Endothelial cell of umbilical vein (primary cell): ENCODE measurements around the gene PPP1CA. TPM values are rescaled to one million over a fixed set of nuclear protein-coding genes. Genes with fewer than 3 reads are reported as not detected.

Experiments
- BruUV-seq: library from RNA; stranded (reverse); fragments of 400-500 nt; replicated peaks from 2 replicates; lab custom pipeline; 2021; lab: Mats Ljungman, UMichigan
- CTCF ChIA-PET: fragments of 300-600, 350-600 bp; sonication (Branson Sonifier 250); formaldehyde crosslinking; loops from one replicate; lab custom pipeline; 2021; ENCODE audit warnings: antibody characterized with exemption, inconsistent platforms; lab: Charles Lee
- POLR2A ChIA-PET: fragments of 300-600, 350-600 bp; sonication (Branson Sonifier 250); formaldehyde crosslinking; loops from one replicate; lab custom pipeline; 2021; ENCODE audit warnings: antibody characterized with exemption, inconsistent platforms; lab: Charles Lee
- DNase-seq: peaks from one replicate; pipeline ENCODE4 v3.0.0-alpha.2; 2011; ENCODE audit warnings: low read depth, low spot score
- FAIRE-seq: peaks from 2 replicates; lab custom pipeline; 2011; peaks lifted over from hg19 to GRCh38; lab: Jason Lieb, UNC
- H2AFZ ChIP-seq: 2 replicates; pipeline ENCODE4 v1.6.0; 2012; ENCODE audit warnings: low read depth, low read length, control low read depth, inconsistent platforms
- H3K27ac ChIP-seq: 2 replicates; pipeline ENCODE4 v1.5.1; 2011; ENCODE audit warnings: low read depth, mild to moderate bottlenecking, control low read depth, low read length, moderate library complexity; ENCODE audit not compliant: insufficient read depth
- H3K27me3 ChIP-seq, 2 experiments: 2 replicates each; pipeline versions ENCODE4 v1.6.0 to v1.6.1; 2011; ENCODE audit warnings: low read length in 2 of 2, mixed read lengths in 1 of 2; ENCODE audit not compliant: control insufficient read depth in 2 of 2, insufficient read depth in 2 of 2
- H3K36me3 ChIP-seq, 2 experiments: 2 replicates in 1 of 2; 3 replicates in 1 of 2; pipeline ENCODE4 v1.5.1; 2011; ENCODE audit warnings: low read length in 2 of 2, mild to moderate bottlenecking in 1 of 2, moderate library complexity in 1 of 2; ENCODE audit not compliant: control insufficient read depth in 2 of 2, insufficient read depth in 2 of 2; ENCODE audit errors: extremely low read depth in 1 of 2
- H3K4me1 ChIP-seq: 3 replicates; pipeline ENCODE4 v1.5.1; 2011; ENCODE audit warnings: mild to moderate bottlenecking, low read length; ENCODE audit not compliant: control insufficient read depth, insufficient read depth; ENCODE audit errors: extremely low read depth
- H3K4me2 ChIP-seq: 2 replicates; pipeline ENCODE4 v1.6.1; 2011; ENCODE audit warnings: low read length, control low read depth, mixed read lengths; ENCODE audit not compliant: insufficient read depth
- H3K4me3 ChIP-seq, 3 experiments: fragments of 200-600 bp in 1 of 3; sonication (generic), shearing (Covaris generic) in 1 of 3; replicated peaks in 1 of 3; 2 replicates each; pipeline ENCODE4 v1.5.1; 2011 to 2016; ENCODE audit warnings: control low read depth in 3 of 3, low read length in 3 of 3, mild to moderate bottlenecking in 2 of 3, inconsistent platforms in 1 of 3, low read depth in 1 of 3, moderate library complexity in 1 of 3; ENCODE audit not compliant: insufficient read depth in 1 of 3
- H3K79me2 ChIP-seq: 2 replicates; pipeline ENCODE4 v1.6.0; 2012; ENCODE audit warnings: low read length, inconsistent platforms; ENCODE audit not compliant: control insufficient read depth, insufficient read depth
- H3K9ac ChIP-seq: replicated peaks from 2 replicates; pipeline ENCODE3; 2011; ENCODE audit warnings: low read length, control low read depth; ENCODE audit not compliant: insufficient read depth; ENCODE audit errors: extremely low read depth
- H3K9me1 ChIP-seq: replicated peaks from 3 replicates; pipeline ENCODE4 v1.6.0; 2011; ENCODE audit warnings: mild to moderate bottlenecking, low read length; ENCODE audit not compliant: control insufficient read depth, insufficient read depth; ENCODE audit errors: extremely low read depth
- H3K9me3 ChIP-seq: replicated peaks from 2 replicates; pipeline ENCODE4 v1.5.1; 2012; ENCODE audit warnings: low read length, inconsistent platforms; ENCODE audit not compliant: control insufficient read depth, insufficient read depth
- H4K20me1 ChIP-seq: replicated peaks from 2 replicates; pipeline ENCODE3; 2011; ENCODE audit warnings: mild to moderate bottlenecking, low read length; ENCODE audit not compliant: control insufficient read depth, insufficient read depth; ENCODE audit errors: extremely low read depth
- EZH2 ChIP-seq: IDR thresholded peaks from 2 replicates; pipeline ENCODE4 v1.6.1; 2012; ENCODE audit warnings: borderline replicate concordance, low read depth, mild to moderate bottlenecking, moderate library complexity, low read length, inconsistent platforms; ENCODE audit not compliant: severe bottlenecking
- FOS ChIP-seq: IDR thresholded peaks from 2 replicates; pipeline ENCODE4 v1.6.1; 2011; ENCODE audit warnings: mild to moderate bottlenecking, low read length, moderate library complexity, borderline replicate concordance; ENCODE audit not compliant: insufficient read depth
- GATA2 ChIP-seq: IDR thresholded peaks from 2 replicates; pipeline ENCODE4 v1.7.0; 2011; ENCODE audit warnings: low read depth, mild to moderate bottlenecking, moderate library complexity, mixed read lengths, low read length; ENCODE audit not compliant: insufficient read length, insufficient read depth
- JUN ChIP-seq: IDR thresholded peaks from 2 replicates; pipeline ENCODE4 v1.6.1; 2011; ENCODE audit warnings: borderline replicate concordance, low read depth; ENCODE audit not compliant: insufficient read length, insufficient read depth
- MAX ChIP-seq: IDR thresholded peaks from 2 replicates; pipeline ENCODE4 v1.6.1; 2011; ENCODE audit not compliant: insufficient read depth, insufficient read length
- MYC ChIP-seq: IDR thresholded peaks from one replicate; pipeline ENCODE4 v1.6.1; 2011; ENCODE audit warnings: mild to moderate bottlenecking, low read depth, low read length
- POLR2A ChIP-seq: IDR thresholded peaks from 2 replicates; pipeline ENCODE4 v1.6.1; 2012; ENCODE audit warnings: low read depth, mild to moderate bottlenecking, control low read depth, low read length
- POLR2AphosphoS5 ChIP-seq: IDR thresholded peaks from 2 replicates; pipeline ENCODE4 v1.6.1; 2012; ENCODE audit warnings: low read depth, mild to moderate bottlenecking, control low read depth, low read length, moderate library complexity; ENCODE audit not compliant: insufficient read depth
- dilution Hi-C: fragments of 300-500 bp; cut with MboI; formaldehyde crosslinking; loops from one replicate; pipeline ENCODE4 v1.15.0; 2019; ENCODE audit warnings: low sequenced_read_pairs; ENCODE audit not compliant: extremely low pct_ligation_motif_present
- intact Hi-C: fragments of 100-400 bp; cut with micrococcal nuclease; formaldehyde crosslinking; loops from one replicate; pipeline ENCODE4 v1.10.0; 2022
- polyA plus RNA-seq, 4 experiments: library from polyadenylated mRNA; depleted of rRNA in 3 of 4; stranded (reverse) in 3 of 4; unstranded in 1 of 4; fragments of >200 nt; gene quantifications; 2 replicates each; pipeline versions ENCODE4 v1.2.1 to v1.2.3, GENCODE V29; 2011 to 2012; ENCODE audit warnings: missing spikeins in 1 of 4
- total RNA-seq: library from RNA; stranded (reverse); gene quantifications from 2 replicates; pipeline ENCODE4 v1.2.3, GENCODE V29; 2021
- TF ChIP-seq, protein P1 (sequence below), 2 donors: IDR thresholded peaks; 1 replicate in 1 of 2; 2 replicates in 1 of 2; pipeline ENCODE4 v1.5.1; 2011; ENCODE audit warnings: low read length in 2 of 2, mild to moderate bottlenecking in 2 of 2, moderate library complexity in 2 of 2, control low read depth in 1 of 2, inconsistent platforms in 1 of 2, low read depth in 1 of 2; ENCODE audit not compliant: insufficient read depth in 1 of 2; ENCODE audit errors: extremely low read depth in 1 of 2

Gene PPP1CA
- total and polyA plus RNA-seq, 2 donors (not counting 3 experiments of a cell fraction or from before 2014, with no cell fraction given) = 192 to 419 TPM

DNA sequence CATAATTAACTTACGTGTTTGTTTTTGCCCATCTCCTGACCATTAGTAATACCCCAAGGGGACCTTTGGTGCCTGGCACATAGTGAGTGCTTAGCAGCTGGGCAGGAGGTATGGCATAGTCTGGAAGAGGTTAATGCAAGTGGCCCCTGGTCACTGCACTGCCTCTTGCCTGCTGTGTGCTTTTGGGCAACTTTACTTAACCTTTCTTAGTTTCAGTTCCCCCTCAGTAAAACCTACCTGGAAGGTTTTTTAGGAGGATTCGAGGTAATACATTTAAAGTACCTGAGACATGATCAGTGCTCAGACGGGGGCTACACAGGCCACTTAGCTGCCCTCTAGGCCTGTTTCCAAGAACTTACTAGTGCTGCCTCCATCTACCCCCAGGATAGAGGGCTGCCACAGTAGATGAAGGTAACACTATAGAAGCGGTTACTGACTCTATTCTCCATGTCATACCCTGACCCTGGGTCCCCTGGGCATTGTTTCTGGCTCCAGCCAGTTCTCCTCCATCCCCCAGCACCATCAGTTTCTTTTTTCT is 51.7 kb downstream of the PPP1CA start:
- H3K9me1 ChIP-seq = no peaks in the 10 kb centered on the region
- DNase-seq (no peak), FAIRE-seq (no peak)
- no peaks in the 10 kb centered on the region for H3K36me3 ChIP-seq
- ChIA-PET POLR2A (no interaction called here), CTCF (interaction anchor here (1.7 to 15.0 kb wide), 4 partner anchors 28 to 87 kb away, joined by 7 to 1051 read pairs (median 16); partner anchors contain the start of gene CLCF1)
- H3K9ac ChIP-seq = no peak overlapping the region
- no peak overlapping the region for H3K4me3 ChIP-seq
- intact Hi-C loops = no loop called here
- no peaks in the 10 kb centered on the region for H3K9me3 ChIP-seq
- H3K79me2 ChIP-seq = peaks cover 4% of the 10 kb centered on the region
- H2AFZ ChIP-seq = no peak overlapping the region
- dilution Hi-C loops = no loop called here
- TF ChIP-seq MYC (no peak), MAX (no peak), FOS (no peak), POLR2A (no peak), POLR2AphosphoS5 (no peak), GATA2 (no peak), EZH2 (no peak), JUN (no peak)
- TF ChIP-seq, protein P1, sequence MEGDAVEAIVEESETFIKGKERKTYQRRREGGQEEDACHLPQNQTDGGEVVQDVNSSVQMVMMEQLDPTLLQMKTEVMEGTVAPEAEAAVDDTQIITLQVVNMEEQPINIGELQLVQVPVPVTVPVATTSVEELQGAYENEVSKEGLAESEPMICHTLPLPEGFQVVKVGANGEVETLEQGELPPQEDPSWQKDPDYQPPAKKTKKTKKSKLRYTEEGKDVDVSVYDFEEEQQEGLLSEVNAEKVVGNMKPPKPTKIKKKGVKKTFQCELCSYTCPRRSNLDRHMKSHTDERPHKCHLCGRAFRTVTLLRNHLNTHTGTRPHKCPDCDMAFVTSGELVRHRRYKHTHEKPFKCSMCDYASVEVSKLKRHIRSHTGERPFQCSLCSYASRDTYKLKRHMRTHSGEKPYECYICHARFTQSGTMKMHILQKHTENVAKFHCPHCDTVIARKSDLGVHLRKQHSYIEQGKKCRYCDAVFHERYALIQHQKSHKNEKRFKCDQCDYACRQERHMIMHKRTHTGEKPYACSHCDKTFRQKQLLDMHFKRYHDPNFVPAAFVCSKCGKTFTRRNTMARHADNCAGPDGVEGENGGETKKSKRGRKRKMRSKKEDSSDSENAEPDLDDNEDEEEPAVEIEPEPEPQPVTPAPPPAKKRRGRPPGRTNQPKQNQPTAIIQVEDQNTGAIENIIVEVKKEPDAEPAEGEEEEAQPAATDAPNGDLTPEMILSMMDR (IDR thresholded peaks at IDR 0.05; ENCODE audit: extremely low read depth in 1 of 2, insufficient read depth in 1 of 2, low read depth in 1 of 2, low read length in 2 of 2) = no peak
- no peak overlapping the region for H3K27ac ChIP-seq
- no peaks in the 10 kb centered on the region for H4K20me1 ChIP-seq
- peaks cover 31% of the 10 kb centered on the region for H3K4me1 ChIP-seq
- H3K4me2 ChIP-seq = no peak overlapping the region
- no peaks in the 10 kb centered on the region for H3K27me3 ChIP-seq
- no TSS peak for BruUV-seq
